ACC112 (cell line): ENCODE data around the gene VSIG10L.

Experiments
- H2AFZ ChIP-seq: fragments of 200-600 bp; sonication (generic); one replicate; pipeline ENCODE4 v1.6.0; 2017; ENCODE audit warnings: antibody characterized with exemption, low read length; ENCODE audit not compliant: unreplicated experiment
- H3K27ac ChIP-seq: fragments of 200-600 bp; sonication (generic); 2 replicates; pipeline ENCODE4 v1.5.1; 2014; ENCODE audit warnings: low read depth, mild to moderate bottlenecking, antibody characterized with exemption, low read length, moderate library complexity
- H3K27me3 ChIP-seq: fragments of 200-600 bp; sonication (generic); 2 replicates; pipeline ENCODE4 v1.6.1; 2014; ENCODE audit warnings: mild to moderate bottlenecking, antibody characterized with exemption, low read length, moderate library complexity, mixed read lengths; ENCODE audit not compliant: insufficient read depth
- H3K36me3 ChIP-seq: fragments of 200-600 bp; sonication (generic); 2 replicates; pipeline ENCODE4 v1.6.1; 2016; ENCODE audit warnings: mild to moderate bottlenecking, antibody characterized with exemption, low read length, moderate library complexity, mixed read lengths; ENCODE audit not compliant: insufficient read depth
- H3K4me1 ChIP-seq: fragments of 200-600 bp; sonication (generic); one replicate; pipeline ENCODE4 v1.6.1; 2016; ENCODE audit warnings: low read length, mixed read lengths; ENCODE audit not compliant: insufficient read depth, unreplicated experiment, control insufficient read depth
- H3K4me3 ChIP-seq: fragments of 200-600 bp; sonication (generic); 2 replicates; pipeline ENCODE4 v1.5.1; 2014; ENCODE audit warnings: mild to moderate bottlenecking, low read depth, low read length
- H3K79me2 ChIP-seq: fragments of 200-600 bp; sonication (generic); one replicate; pipeline ENCODE4 v1.6.0; 2016; ENCODE audit warnings: low read length; ENCODE audit not compliant: control insufficient read depth, unreplicated experiment, insufficient read depth

Gene VSIG10L

GRCh38 chr19:51305479-51305878 lies 36.5 kb downstream of the VSIG10L start:
- Histone ChIP-seq H3K4me3 (no peak overlapping the region), H3K27ac (no peak overlapping the region), H3K27me3 (peaks cover 43% of the 10 kb centered on the region), H2AFZ (no peak overlapping the region), H3K36me3 (no peaks in the 10 kb centered on the region), H3K4me1 (no peaks in the 10 kb centered on the region), H3K79me2 (no peaks in the 10 kb centered on the region)

- Histone ChIP-seq H3K36me3 (no peaks in the 10 kb centered on the region), H3K4me3 (no peak overlapping the region), H3K79me2 (no peaks in the 10 kb centered on the region), H3K4me1 (no peaks in the 10 kb centered on the region), H3K27me3 (peaks cover 30% of the 10 kb centered on the region), H2AFZ (no peak overlapping the region), H3K27ac (no peak overlapping the region)
These were observed 40.7 kb downstream of the VSIG10L start for GRCh38 chr19:51301266-51301665.

- Histone ChIP-seq H3K79me2 (no peaks in the 10 kb centered on the region), H3K4me1 (no peaks in the 10 kb centered on the region), H2AFZ (no peak overlapping the region), H3K27ac (no peak overlapping the region), H3K4me3 (no peak overlapping the region), H3K27me3 (peaks cover 55% of the 10 kb centered on the region), H3K36me3 (no peaks in the 10 kb centered on the region)
These were observed 44.5 kb downstream of the VSIG10L start for GRCh38 chr19:51297406-51297805.

GRCh38 chr19:51296336-51297093 lies 45.4 kb downstream of the VSIG10L start:
- H2AFZ ChIP-seq, result no peak overlapping the region
- no peaks in the 10 kb centered on the region for H3K4me1 ChIP-seq
- H3K4me3 ChIP-seq, result no peak overlapping the region
- H3K27me3 ChIP-seq, result peaks cover 51% of the 10 kb centered on the region
- no peaks in the 10 kb centered on the region for H3K36me3 ChIP-seq
- H3K27ac ChIP-seq, result no peak overlapping the region
- no peaks in the 10 kb centered on the region for H3K79me2 ChIP-seq

GRCh38 chr19:51295382-51296126 lies 46.4 kb downstream of the VSIG10L start:
- H2AFZ ChIP-seq, result no peak overlapping the region
- no peak overlapping the region for H3K4me3 ChIP-seq
- H3K4me1 ChIP-seq, result no peaks in the 10 kb centered on the region
- no peak overlapping the region for H3K27ac ChIP-seq
- peaks cover 56% of the 10 kb centered on the region for H3K27me3 ChIP-seq
- H3K36me3 ChIP-seq, result no peaks in the 10 kb centered on the region
- no peaks in the 10 kb centered on the region for H3K79me2 ChIP-seq

- Histone ChIP-seq H3K4me3 (no peak overlapping the region), H3K27me3 (peaks cover 55% of the 10 kb centered on the region)
These were observed 47.0 kb downstream of the VSIG10L start for GRCh38 chr19:51294977-51295375.

GRCh38 chr19:51294211-51294976 lies 47.5 kb downstream of the VSIG10L start:
- Histone ChIP-seq H3K79me2 (no peaks in the 10 kb centered on the region), H3K4me3 (no peak overlapping the region), H3K4me1 (no peaks in the 10 kb centered on the region), H3K27ac (no peak overlapping the region), H3K36me3 (no peaks in the 10 kb centered on the region), H2AFZ (no peak overlapping the region), H3K27me3 (peaks cover 55% of the 10 kb centered on the region)

More at GRCh38 chr19:51294977-51295375, 47.0 kb downstream of the VSIG10L start:
- H3K27ac ChIP-seq, result no peak overlapping the region
- no peak overlapping the region for H2AFZ ChIP-seq
- H3K4me1 ChIP-seq, result no peaks in the 10 kb centered on the region
- no peaks in the 10 kb centered on the region for H3K79me2 ChIP-seq
- H3K36me3 ChIP-seq, result no peaks in the 10 kb centered on the region

GRCh38 chr19:51293571-51294210 lies 48.2 kb downstream of the VSIG10L start:
- no peaks in the 10 kb centered on the region for H3K79me2 ChIP-seq
- H3K4me1 ChIP-seq, result no peaks in the 10 kb centered on the region
- H2AFZ ChIP-seq, result no peak overlapping the region
- no peak overlapping the region for H3K27ac ChIP-seq
- H3K36me3 ChIP-seq, result no peaks in the 10 kb centered on the region
- peaks cover 61% of the 10 kb centered on the region for H3K27me3 ChIP-seq
- H3K4me3 ChIP-seq, result no peak overlapping the region

GRCh38 chr19:51292971-51293370 lies 49.0 kb downstream of the VSIG10L start:
- no peaks in the 10 kb centered on the region for H3K4me1 ChIP-seq
- peaks cover 68% of the 10 kb centered on the region for H3K27me3 ChIP-seq
- H2AFZ ChIP-seq, result no peak overlapping the region
- no peak overlapping the region for H3K4me3 ChIP-seq
- no peak overlapping the region for H3K27ac ChIP-seq
- no peaks in the 10 kb centered on the region for H3K79me2 ChIP-seq
- H3K36me3 ChIP-seq, result no peaks in the 10 kb centered on the region

- peaks cover 66% of the 10 kb centered on the region for H3K27me3 ChIP-seq
- H3K79me2 ChIP-seq, result no peaks in the 10 kb centered on the region
- H3K4me1 ChIP-seq, result no peaks in the 10 kb centered on the region
- no peaks in the 10 kb centered on the region for H3K36me3 ChIP-seq
- no peak overlapping the region for H3K4me3 ChIP-seq
- H2AFZ ChIP-seq, result no peak overlapping the region
- no peak overlapping the region for H3K27ac ChIP-seq
These were observed 52.3 kb downstream of the VSIG10L start for GRCh38 chr19:51289635-51290034.
